Calu3 (cell line): ENCODE measurements around the gene GABPB1. TPM values are rescaled to one million over a fixed set of nuclear protein-coding genes. Genes with fewer than 3 reads are reported as not detected.

ENCODE experiments used
- BruUV-seq: library from RNA; stranded (reverse); fragments of 400-500 nt; replicated peaks from 2 replicates; lab custom pipeline; 2021; lab: Mats Ljungman, UMichigan
- CTCF ChIA-PET: fragments of 300-600 bp; sonication (Branson Sonifier 250); formaldehyde crosslinking; loops from one replicate; lab custom pipeline; 2022; ENCODE audit warnings: antibody characterized with exemption; lab: Charles Lee
- DNase-seq: peaks from one replicate; pipeline ENCODE4 v3.0.0; 2022
- H3K27ac Mint-ChIP-seq: one replicate; pipeline ENCODE4 v1.8.0; 2022; ENCODE audit warnings: mixed read lengths; ENCODE audit not compliant: unreplicated experiment
- H3K27me3 Mint-ChIP-seq: one replicate; pipeline ENCODE4 v1.8.0; 2022; ENCODE audit warnings: mixed read lengths; ENCODE audit not compliant: unreplicated experiment
- H3K36me3 Mint-ChIP-seq: one replicate; pipeline ENCODE4 v1.8.0; 2022; ENCODE audit warnings: mild to moderate bottlenecking, moderate library complexity, mixed read lengths; ENCODE audit not compliant: insufficient read depth, unreplicated experiment
- H3K4me1 Mint-ChIP-seq: one replicate; pipeline ENCODE4 v1.8.0; 2022; ENCODE audit warnings: mild to moderate bottlenecking, low read depth, mixed read lengths; ENCODE audit not compliant: unreplicated experiment
- H3K4me3 Mint-ChIP-seq: one replicate; pipeline ENCODE4 v1.8.0; 2022; ENCODE audit warnings: mild to moderate bottlenecking, low read depth, moderate library complexity, mixed read lengths; ENCODE audit not compliant: unreplicated experiment
- H3K9me3 Mint-ChIP-seq: one replicate; pipeline ENCODE4 v1.8.0; 2022; ENCODE audit warnings: low read depth, mixed read lengths; ENCODE audit not compliant: unreplicated experiment
- CTCF ChIP-seq: fragments of 200-600 bp; IDR thresholded peaks from one replicate; pipeline ENCODE4 v1.8.0; 2022; ENCODE audit warnings: antibody characterized with exemption; ENCODE audit not compliant: unreplicated experiment
- intact Hi-C: fragments of 100-400 bp; cut with micrococcal nuclease; formaldehyde crosslinking; loops from one replicate; pipeline ENCODE4 v1.10.0; 2022; ENCODE audit not compliant: unreplicated experiment
- total RNA-seq: library from RNA; stranded (reverse); gene quantifications from 2 replicates; pipeline ENCODE4 v1.2.3, GENCODE V29; 2022

The GABPB1 gene
- total RNA-seq, 1 experiment from 2014 or later, result 33.0 TPM

GRCh38 chr15:50353251-50353974 is 1.6 kb downstream of the GABPB1 start:
- DNase-seq, result no peak
- no peak for TF ChIP-seq CTCF
- BruUV-seq, result TSS peak; percentile 46
- Mint-ChIP-seq H3K4me3 (peak overlapping the region; percentile 71), H3K27me3 (no peaks in the 10 kb centered on the region), H3K9me3 (no peaks in the 10 kb centered on the region), H3K4me1 (peaks cover 41% of the 10 kb centered on the region), H3K36me3 (peaks cover 56% of the 10 kb centered on the region), H3K27ac (peak overlapping the region; percentile 64)
- CTCF ChIA-PET, result interaction anchor here (0.5 to 0.7 kb wide), 3 partner anchors 13 to 270 kb away, joined by 3 to 6 read pairs (median 3); no protein-coding TSS in a partner anchor
- intact Hi-C loops, result loop anchor here (10.0 kb wide), 1 partner anchor 551 kb away; the partner anchor contains the start of gene AP4E1

GRCh38 chr15:50350621-50351020 is 4.4 kb downstream of the GABPB1 start:
- Mint-ChIP-seq H3K27ac (peak overlapping the region; percentile 68), H3K27me3 (no peaks in the 10 kb centered on the region), H3K36me3 (peaks cover 35% of the 10 kb centered on the region), H3K9me3 (no peaks in the 10 kb centered on the region), H3K4me1 (peaks cover 21% of the 10 kb centered on the region), H3K4me3 (peak overlapping the region; percentile 14)
- no peak for TF ChIP-seq CTCF
- CTCF ChIA-PET, result interaction anchor here (1.0 kb wide), 1 partner anchor 8 kb away, joined by 3 read pairs; no protein-coding TSS in a partner anchor
- intact Hi-C loops, result loop anchor here (10.0 kb wide), 1 partner anchor 554 kb away; the partner anchor contains the start of gene AP4E1
- TSS peak; percentile 0 for BruUV-seq
- no peak for DNase-seq

GRCh38 chr15:50345298-50345697 is 9.7 kb downstream of the GABPB1 start:
- intact Hi-C loops, result no loop called here
- Mint-ChIP-seq H3K9me3 (no peaks in the 10 kb centered on the region), H3K36me3 (peaks cover 6% of the 10 kb centered on the region), H3K27me3 (no peaks in the 10 kb centered on the region), H3K27ac (peak overlapping the region; percentile 30), H3K4me3 (no peak overlapping the region), H3K4me1 (peaks cover 2% of the 10 kb centered on the region)
- CTCF ChIA-PET, result interaction anchor here (0.6 kb wide), 1 partner anchor 41 kb away, joined by 3 read pairs; no protein-coding TSS in a partner anchor
- DNase-seq, result no peak
- no peak for TF ChIP-seq CTCF
- BruUV-seq, result no TSS peak

- CTCF ChIA-PET, result no interaction called here
- BruUV-seq, result no TSS peak
- no peak for TF ChIP-seq CTCF
- Mint-ChIP-seq H3K4me3 (no peak overlapping the region), H3K27ac (no peak overlapping the region), H3K27me3 (no peaks in the 10 kb centered on the region), H3K4me1 (no peaks in the 10 kb centered on the region), H3K9me3 (no peaks in the 10 kb centered on the region), H3K36me3 (peaks cover 6% of the 10 kb centered on the region)
- intact Hi-C loops, result no loop called here
- no peak for DNase-seq
Measured at GRCh38 chr15:50344006-50344464, 11.0 kb downstream of the GABPB1 start.
